ACHN (cell line): ENCODE data around the gene CERS6.
"Not testable (repeated sequence)": the region's sequence is repeated elsewhere in the genome, so short reads cannot be mapped to it uniquely, and the experiment has no call there.

Experiments used
- DNase-seq: peaks from one replicate; pipeline ENCODE4 v3.0.0-alpha.2; 2015
- in situ Hi-C: cut with HindIII; loops from 2 replicates; pipeline ENCODE4 v1.10.0; 2017; ENCODE audit warnings: low sequenced_read_pairs, low pct_ligation_motif_present, low pct_unique_long_range_greater_than_20kb

The CERS6 gene

GRCh38 chr2:168781191-168781817 lies 325.2 kb downstream of the CERS6 start:
- in situ Hi-C loops: no loop called here
- no peak for DNase-seq

GRCh38 chr2:168782271-168782670 lies 326.2 kb downstream of the CERS6 start:
- in situ Hi-C loops: no loop called here
- DNase-seq: no peak

GRCh38 chr2:168784993-168785392 lies 328.9 kb downstream of the CERS6 start:
- in situ Hi-C loops: no loop called here
- no peak for DNase-seq

GRCh38 chr2:168787098-168787781 lies 331.2 kb downstream of the CERS6 start:
- in situ Hi-C loops: no loop called here
- no peak for DNase-seq

GRCh38 chr2:168787782-168788376 lies 331.8 kb downstream of the CERS6 start:
- DNase-seq: no peak
- in situ Hi-C loops: no loop called here

- in situ Hi-C loops: no loop called here
- DNase-seq: no peak
Measured at GRCh38 chr2:168789776-168790175, 333.7 kb downstream of the CERS6 start.

GRCh38 chr2:168790226-168790902 lies 334.3 kb downstream of the CERS6 start:
- in situ Hi-C loops: no loop called here

GRCh38 chr2:168791140-168791539 lies 335.1 kb downstream of the CERS6 start:
- in situ Hi-C loops, DNase-seq: not testable (repeated sequence)

More at GRCh38 chr2:168790226-168790902, 334.3 kb downstream of the CERS6 start:
- DNase-seq: no peak

GRCh38 chr2:168793596-168793995 lies 337.5 kb downstream of the CERS6 start:
- no peak for DNase-seq
- in situ Hi-C loops: no loop called here

- in situ Hi-C loops: no loop called here
- no peak for DNase-seq
Measured at GRCh38 chr2:168794968-168795367, 338.9 kb downstream of the CERS6 start.

- in situ Hi-C loops: no loop called here
- no peak for DNase-seq
Measured at GRCh38 chr2:168796090-168796577, 340.1 kb downstream of the CERS6 start.

- in situ Hi-C loops: no loop called here
- DNase-seq: no peak
Measured at GRCh38 chr2:168796583-168797285, 340.7 kb downstream of the CERS6 start.

- in situ Hi-C loops: no loop called here
Measured at GRCh38 chr2:168797286-168797655, 341.2 kb downstream of the CERS6 start.

GRCh38 chr2:168798076-168798887 lies 342.2 kb downstream of the CERS6 start:
- in situ Hi-C loops: no loop called here
- no peak for DNase-seq

More at GRCh38 chr2:168797286-168797655, 341.2 kb downstream of the CERS6 start:
- no peak for DNase-seq

- in situ Hi-C loops: no loop called here
- no peak for DNase-seq
Measured at GRCh38 chr2:168798888-168799410, 342.9 kb downstream of the CERS6 start.

- in situ Hi-C loops: no loop called here
- DNase-seq: no peak
Measured at GRCh38 chr2:168801471-168801870, 345.4 kb downstream of the CERS6 start.

GRCh38 chr2:168801961-168802858 lies 346.1 kb downstream of the CERS6 start, which contains the start of gene NOSTRIN:
Gene NOSTRIN, plus strand, starts transcription at chr2:168802637. Its CDS starts 10 bp downstream, at chr2:168802647.
- in situ Hi-C loops: no loop called here

More at GRCh38 chr2:168801961-168802858, 346.1 kb downstream of the CERS6 start, which contains the start of gene NOSTRIN:
- DNase-seq: no peak
